WI38 (cell line): Measurements from ENCODE around the gene RNF182.

Experiments
- H3K4me3 ChIP-seq: 2 replicates; pipeline ENCODE4 v1.5.1; 2011; ENCODE audit warnings: low read depth, mild to moderate bottlenecking, control low read depth, low read length
- TF ChIP-seq, protein P1 (sequence below): IDR thresholded peaks from 2 replicates; pipeline ENCODE4 v1.5.1; 2012; ENCODE audit warnings: low read depth, mild to moderate bottlenecking, control low read depth, low read length

RNF182 gene

DNA sequence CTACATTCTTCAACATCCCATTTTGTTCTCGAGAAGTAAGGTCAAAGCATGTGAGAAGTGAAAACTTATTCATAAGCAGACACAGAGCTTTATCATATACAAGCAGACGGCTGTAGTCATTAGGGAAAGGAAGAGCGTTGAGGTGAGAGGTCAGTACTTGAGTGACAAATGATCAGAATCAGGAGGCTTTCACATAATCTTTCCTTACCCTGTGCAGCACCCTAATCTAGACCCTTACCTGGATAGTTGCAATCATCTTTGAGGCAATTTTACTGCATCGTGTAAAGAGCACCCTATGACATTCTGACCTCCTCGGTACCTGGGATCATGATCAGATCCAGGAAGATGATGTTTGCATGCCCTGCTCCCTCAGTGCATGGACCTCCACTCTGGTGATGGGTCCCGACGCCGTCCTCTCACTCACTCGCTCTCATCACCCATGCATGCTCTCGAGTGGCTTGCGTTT, 62.7 kb downstream of the RNF182 start:
- no peak overlapping the region for H3K4me3 ChIP-seq
- TF ChIP-seq, protein P1, sequence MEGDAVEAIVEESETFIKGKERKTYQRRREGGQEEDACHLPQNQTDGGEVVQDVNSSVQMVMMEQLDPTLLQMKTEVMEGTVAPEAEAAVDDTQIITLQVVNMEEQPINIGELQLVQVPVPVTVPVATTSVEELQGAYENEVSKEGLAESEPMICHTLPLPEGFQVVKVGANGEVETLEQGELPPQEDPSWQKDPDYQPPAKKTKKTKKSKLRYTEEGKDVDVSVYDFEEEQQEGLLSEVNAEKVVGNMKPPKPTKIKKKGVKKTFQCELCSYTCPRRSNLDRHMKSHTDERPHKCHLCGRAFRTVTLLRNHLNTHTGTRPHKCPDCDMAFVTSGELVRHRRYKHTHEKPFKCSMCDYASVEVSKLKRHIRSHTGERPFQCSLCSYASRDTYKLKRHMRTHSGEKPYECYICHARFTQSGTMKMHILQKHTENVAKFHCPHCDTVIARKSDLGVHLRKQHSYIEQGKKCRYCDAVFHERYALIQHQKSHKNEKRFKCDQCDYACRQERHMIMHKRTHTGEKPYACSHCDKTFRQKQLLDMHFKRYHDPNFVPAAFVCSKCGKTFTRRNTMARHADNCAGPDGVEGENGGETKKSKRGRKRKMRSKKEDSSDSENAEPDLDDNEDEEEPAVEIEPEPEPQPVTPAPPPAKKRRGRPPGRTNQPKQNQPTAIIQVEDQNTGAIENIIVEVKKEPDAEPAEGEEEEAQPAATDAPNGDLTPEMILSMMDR, result no peak

DNA sequence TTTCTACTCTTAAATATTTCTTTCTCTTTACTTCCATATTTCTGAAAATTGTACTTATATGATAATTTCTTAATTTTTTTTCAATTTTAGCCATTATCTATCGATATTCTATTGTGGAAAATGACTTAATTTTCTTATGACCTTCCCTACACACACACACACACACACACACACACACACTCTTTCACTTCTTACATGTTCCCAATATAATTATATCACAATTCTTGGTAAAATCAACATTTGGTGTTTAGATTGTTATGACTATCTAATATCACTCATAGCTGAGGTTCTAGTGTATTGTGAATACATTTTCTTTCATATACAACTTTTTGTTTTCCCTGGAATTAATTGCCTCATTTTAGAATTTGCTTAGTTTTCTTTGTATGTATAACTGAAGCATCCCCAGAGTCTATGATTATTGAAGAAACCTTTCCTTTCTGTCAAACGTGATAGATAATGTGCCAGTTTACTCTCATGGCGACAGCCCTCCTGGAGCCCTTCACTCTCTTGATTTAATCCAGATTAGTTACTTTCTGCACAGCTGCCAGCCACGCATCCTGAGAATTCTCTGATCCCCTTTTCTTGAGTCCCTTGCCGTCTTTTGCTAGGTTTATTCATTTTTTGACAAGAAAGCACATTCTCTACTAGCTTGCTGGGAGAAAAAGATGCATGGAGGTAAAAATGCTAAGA, 63.4 kb downstream of the RNF182 start:
- TF ChIP-seq, protein P1, result no peak
- H3K4me3 ChIP-seq, result no peak overlapping the region

DNA sequence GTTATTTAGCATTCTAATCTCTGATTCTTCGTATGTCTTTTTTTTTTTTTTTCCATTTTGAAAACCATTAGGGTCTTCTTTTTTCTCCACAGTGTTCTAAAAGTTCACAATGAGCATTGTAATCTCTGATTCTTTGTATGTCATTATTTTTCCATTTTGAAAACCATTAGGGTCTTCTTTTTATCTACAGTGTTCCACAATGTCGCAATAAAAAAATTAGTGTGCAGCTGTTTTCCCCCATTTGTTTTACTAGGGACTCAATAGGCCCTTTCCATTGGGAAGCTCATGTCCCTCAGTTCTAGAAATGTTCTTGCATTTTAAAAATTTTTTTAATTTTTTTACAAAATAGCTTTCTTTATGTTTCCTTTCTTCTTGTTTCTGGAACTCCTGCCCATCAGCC, 64.2 kb downstream of the RNF182 start:
- TF ChIP-seq, protein P1, result no peak
- no peak overlapping the region for H3K4me3 ChIP-seq

DNA sequence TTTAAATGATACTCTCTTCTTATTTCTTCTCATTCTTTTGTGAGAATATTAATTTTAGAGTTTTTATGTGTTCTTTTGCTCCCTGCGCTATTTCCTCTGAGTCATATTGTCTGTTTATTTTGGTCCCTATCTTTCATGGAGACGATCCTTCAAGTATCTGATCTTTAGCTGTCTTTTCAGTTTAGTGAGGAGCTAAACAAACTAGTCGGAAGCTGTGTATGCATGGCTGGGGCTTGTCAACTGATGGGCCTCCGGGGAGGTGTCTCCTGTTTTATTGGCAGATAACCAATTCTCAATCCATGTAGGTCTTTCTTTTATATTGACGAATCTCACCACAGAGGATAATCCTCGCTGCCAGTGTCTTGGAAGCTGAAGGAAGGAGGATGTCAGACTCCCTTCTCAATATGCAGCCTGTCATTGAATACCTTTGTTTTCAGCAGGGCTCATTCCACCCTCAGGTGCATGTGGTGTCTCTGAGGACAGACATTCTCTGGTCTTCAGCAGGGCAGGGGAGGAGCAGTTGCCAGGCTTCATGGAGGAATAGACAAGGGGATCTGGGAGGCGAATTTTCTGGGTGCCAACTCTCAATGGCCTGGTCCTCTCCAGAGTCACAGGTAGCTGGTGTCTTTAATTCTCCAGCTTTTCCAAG, 64.9 kb downstream of the RNF182 start:
- TF ChIP-seq, protein P1, result no peak
- no peak overlapping the region for H3K4me3 ChIP-seq

DNA sequence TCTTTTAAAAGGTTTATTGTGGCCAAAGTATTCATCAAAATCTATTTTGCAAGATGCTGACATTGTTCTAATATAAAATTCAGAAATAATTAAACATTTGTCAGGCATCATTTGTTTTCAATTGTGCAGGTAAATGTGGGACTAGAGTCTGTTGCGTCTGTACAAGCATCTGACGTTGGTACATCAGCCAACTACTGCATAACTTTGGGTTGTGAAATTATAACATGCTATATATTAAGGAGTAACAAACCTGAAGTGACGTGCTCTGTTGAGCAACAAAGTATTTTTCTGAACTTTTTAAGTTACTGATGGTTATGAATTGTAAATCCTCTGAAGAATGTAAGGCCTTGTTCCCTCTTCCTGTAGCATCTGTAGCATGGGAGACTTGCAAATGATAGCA, 66.0 kb downstream of the RNF182 start:
- H3K4me3 ChIP-seq, result no peak overlapping the region
- TF ChIP-seq, protein P1, result no peak

DNA sequence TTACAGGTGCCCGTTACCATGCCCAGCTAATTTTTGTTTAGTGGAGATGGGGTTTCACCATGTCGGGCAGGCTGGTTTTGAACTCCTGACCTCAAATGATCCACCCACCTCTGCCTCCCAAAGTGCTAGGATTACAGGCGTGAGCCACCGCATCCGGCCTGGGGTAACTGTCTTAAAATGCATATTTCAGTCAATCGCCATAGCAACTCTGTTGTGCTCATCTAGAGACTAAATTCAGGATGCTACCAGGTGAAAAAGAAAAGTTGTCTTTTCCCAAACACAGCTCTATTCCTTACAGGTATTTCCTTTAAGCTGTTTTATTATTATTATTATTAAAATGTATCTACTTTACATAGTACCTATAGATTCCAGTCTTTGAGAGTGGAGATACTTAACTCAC, 66.6 kb downstream of the RNF182 start:
- TF ChIP-seq, protein P1, result no peak
- no peak overlapping the region for H3K4me3 ChIP-seq

DNA sequence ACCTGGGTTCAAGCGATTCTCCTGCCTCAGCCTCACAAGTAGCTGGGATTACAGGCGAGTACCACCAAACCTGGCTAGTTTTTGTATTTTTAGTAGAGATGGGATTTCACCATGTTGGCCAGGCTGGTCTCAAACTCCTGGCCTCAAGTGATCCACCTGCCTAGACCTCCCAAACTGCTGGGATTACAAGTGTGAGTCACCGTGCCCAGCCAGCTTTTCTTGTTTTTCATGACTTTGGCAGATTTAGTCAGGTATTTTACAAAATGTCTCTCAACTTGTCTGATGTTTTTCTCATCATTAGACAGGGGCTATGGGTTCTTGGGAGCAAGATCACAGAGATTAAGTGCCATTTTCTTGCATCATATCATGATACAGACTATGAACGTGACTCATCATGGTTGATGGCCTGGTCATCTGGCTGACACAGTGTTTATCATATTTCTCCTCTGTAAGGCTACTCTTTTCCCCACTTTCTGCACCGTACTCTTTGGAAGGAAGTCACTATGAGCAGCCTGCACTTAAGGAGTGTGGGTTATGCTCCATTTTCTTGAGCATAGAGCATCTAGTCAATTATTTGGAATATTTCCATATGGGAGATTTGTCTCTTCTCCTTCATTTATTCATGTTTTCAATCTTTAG, 67.8 kb downstream of the RNF182 start:
- TF ChIP-seq, protein P1, result no peak
- H3K4me3 ChIP-seq, result no peak overlapping the region
